Putamen (tissue), 1 donor: Measurements from ENCODE around the gene TDRD12.
"Not testable (repeated sequence)": the region's sequence is repeated elsewhere in the genome, so short reads cannot be mapped to it uniquely, and the experiment has no call there.

Source experiments
- DNase-seq: peaks from one replicate; pipeline ENCODE4 v3.0.0-alpha.2; 2016; ENCODE audit warnings: low spot score

The TDRD12 gene

GRCh38 chr19:32693151-32694108 lies 26.1 kb upstream of the TDRD12 start:
- not testable (repeated sequence) for DNase-seq

GRCh38 chr19:32694316-32694715 lies 25.3 kb upstream of the TDRD12 start:
- not testable (repeated sequence) for DNase-seq

GRCh38 chr19:32694851-32695250 lies 24.7 kb upstream of the TDRD12 start:
- DNase-seq, result not testable (repeated sequence)

- DNase-seq, result not testable (repeated sequence)
Measured at GRCh38 chr19:32695506-32695905, 24.1 kb upstream of the TDRD12 start.

- not testable (repeated sequence) for DNase-seq
Measured at GRCh38 chr19:32696771-32697170, 22.8 kb upstream of the TDRD12 start.

GRCh38 chr19:32700129-32700528 lies 19.4 kb upstream of the TDRD12 start:
- DNase-seq, result not testable (repeated sequence)

GRCh38 chr19:32702010-32702409 lies 17.6 kb upstream of the TDRD12 start:
- no peak for DNase-seq

- not testable (repeated sequence) for DNase-seq
Measured at GRCh38 chr19:32704006-32704405, 15.6 kb upstream of the TDRD12 start.

GRCh38 chr19:32708457-32708856 lies 11.1 kb upstream of the TDRD12 start:
- no peak for DNase-seq

GRCh38 chr19:32709032-32709431 lies 10.5 kb upstream of the TDRD12 start:
- no peak for DNase-seq

GRCh38 chr19:32711747-32712146 lies 7.8 kb upstream of the TDRD12 start:
- no peak for DNase-seq

GRCh38 chr19:32716203-32716602 lies 3.4 kb upstream of the TDRD12 start:
- not testable (repeated sequence) for DNase-seq

GRCh38 chr19:32717496-32717895 lies 2.1 kb upstream of the TDRD12 start:
- DNase-seq, result no peak

GRCh38 chr19:32718286-32718685 lies 1.3 kb upstream of the TDRD12 start:
- peak; percentile 7 for DNase-seq

- DNase-seq, result no peak
Measured at GRCh38 chr19:32720216-32720935, 809 bp downstream of the TDRD12 start.

GRCh38 chr19:32720936-32721250 lies 1.3 kb downstream of the TDRD12 start:
- no peak for DNase-seq

GRCh38 chr19:32735936-32736335 lies 16.4 kb downstream of the TDRD12 start:
- no peak for DNase-seq

- no peak for DNase-seq
Measured at GRCh38 chr19:32743021-32743420, 23.5 kb downstream of the TDRD12 start.

- DNase-seq, result no peak
Measured at GRCh38 chr19:32743447-32743846, 23.9 kb downstream of the TDRD12 start.

GRCh38 chr19:32744555-32745325 lies 25.2 kb downstream of the TDRD12 start:
- no peak for DNase-seq

- not testable (repeated sequence) for DNase-seq
Measured at GRCh38 chr19:32745594-32746251, 26.2 kb downstream of the TDRD12 start.
